Neural cell (in vitro differentiated cells): ENCODE results near the gene PHOX2B.

Source experiments
- CTCF ChIP-seq: fragments of 450-650 bp; IDR thresholded peaks from 2 replicates; pipeline ENCODE4 v1.5.1; 2014; ENCODE audit warnings: antibody characterized with exemption, mild to moderate bottlenecking, moderate library complexity; ENCODE audit not compliant: poor library complexity, severe bottlenecking
- MXI1 ChIP-seq: fragments of 450-650 bp; conservative IDR thresholded peaks from 2 replicates; pipeline ENCODE4 v1.6.1; 2014; ENCODE audit warnings: antibody characterized with exemption, mild to moderate bottlenecking; ENCODE audit not compliant: poor library complexity, severe bottlenecking
- REST ChIP-seq: IDR thresholded peaks from 2 replicates; pipeline ENCODE4 v1.6.1; 2012; ENCODE audit warnings: borderline replicate concordance
- SMC3 ChIP-seq: fragments of 450-650 bp; conservative IDR thresholded peaks from 2 replicates; pipeline ENCODE4 v1.6.1; 2014; ENCODE audit warnings: antibody characterized with exemption, mild to moderate bottlenecking, moderate library complexity; ENCODE audit not compliant: poor library complexity

- TF ChIP-seq REST (no peak), CTCF (no peak), SMC3 (no peak), MXI1 (no peak)
These were observed 3.0 kb upstream of the PHOX2B start for GRCh38 chr4:41751449-41752061.
